ENCODE data around the gene UTF1. TPM values are rescaled to one million over a fixed set of nuclear protein-coding genes. Genes with fewer than 3 reads are reported as not detected.

UTF1 gene
- polyA plus RNA-seq, 1 donor, result not detected

- H3K27ac ChIP-seq (ENCODE audit: low read length), result no peak overlapping the region
- no peak overlapping the region for H3K4me3 ChIP-seq (ENCODE audit: low read length)
- peaks cover 4% of the 10 kb centered on the region for H3K9me3 ChIP-seq (ENCODE audit: control insufficient read depth, low read depth, low read length)
- peaks cover 29% of the 10 kb centered on the region for H3K36me3 ChIP-seq (ENCODE audit: control insufficient read depth, insufficient read depth, low read length)
- peaks cover 8% of the 10 kb centered on the region for H3K4me1 ChIP-seq (ENCODE audit: control insufficient read depth, insufficient read depth, low read length)
- WGBS (ENCODE audit: insufficient coverage, low lambda C conversion rate), result no CpG with 5 or more reads among the region's 38 CpGs
- DNase-seq, result peak; percentile 31 to 56
- H3K27me3 ChIP-seq (ENCODE audit: control insufficient read depth, insufficient read depth, low read length), result no peaks in the 10 kb centered on the region
Measured at GRCh38 chr10:133187091-133187905, 42.7 kb upstream of the UTF1 start.

GRCh38 chr10:133187906-133188681, 41.9 kb upstream of the UTF1 start:
- H3K27ac ChIP-seq (ENCODE audit: low read length), result no peak overlapping the region
- H3K36me3 ChIP-seq (ENCODE audit: control insufficient read depth, insufficient read depth, low read length), result peaks cover 29% of the 10 kb centered on the region
- no peak overlapping the region for H3K4me3 ChIP-seq (ENCODE audit: low read length)
- H3K9me3 ChIP-seq (ENCODE audit: control insufficient read depth, low read depth, low read length), result peaks cover 4% of the 10 kb centered on the region
- WGBS (ENCODE audit: insufficient coverage, low lambda C conversion rate), result no CpG with 5 or more reads among the region's 38 CpGs
- DNase-seq, result no peak
- peaks cover 8% of the 10 kb centered on the region for H3K4me1 ChIP-seq (ENCODE audit: control insufficient read depth, insufficient read depth, low read length)
- no peaks in the 10 kb centered on the region for H3K27me3 ChIP-seq (ENCODE audit: control insufficient read depth, insufficient read depth, low read length)

DNA sequence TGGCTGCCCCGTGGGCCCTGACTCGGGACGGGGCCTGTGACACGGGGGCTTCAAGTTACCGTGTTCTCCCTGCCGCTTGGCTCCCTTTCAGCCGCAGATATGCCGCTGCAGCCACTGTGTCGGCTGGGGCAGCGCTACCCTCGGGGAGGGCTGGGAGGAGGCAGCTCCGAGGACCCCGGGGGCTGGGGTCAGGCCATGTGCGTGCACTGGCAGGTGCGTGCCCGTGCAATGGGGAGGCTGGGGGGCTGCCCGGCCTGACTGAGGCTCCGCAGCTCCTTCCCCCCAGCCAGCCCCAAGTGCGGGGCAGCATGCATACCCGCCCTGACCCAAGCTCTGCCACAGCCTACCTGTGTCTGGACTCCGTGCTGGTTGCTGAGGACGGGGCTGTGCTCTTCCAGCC, 40.8 kb upstream of the UTF1 start:
- H3K27ac ChIP-seq (ENCODE audit: low read length), result no peak overlapping the region
- peaks cover 25% of the 10 kb centered on the region for H3K36me3 ChIP-seq (ENCODE audit: control insufficient read depth, insufficient read depth, low read length)
- no CpG with 5 or more reads among the region's 22 CpGs for WGBS (ENCODE audit: insufficient coverage, low lambda C conversion rate)
- no peaks in the 10 kb centered on the region for H3K27me3 ChIP-seq (ENCODE audit: control insufficient read depth, insufficient read depth, low read length)
- no peak overlapping the region for H3K4me3 ChIP-seq (ENCODE audit: low read length)
- DNase-seq, result no peak
- peaks cover 8% of the 10 kb centered on the region for H3K4me1 ChIP-seq (ENCODE audit: control insufficient read depth, insufficient read depth, low read length)
- peaks cover 4% of the 10 kb centered on the region for H3K9me3 ChIP-seq (ENCODE audit: control insufficient read depth, low read depth, low read length)

DNA sequence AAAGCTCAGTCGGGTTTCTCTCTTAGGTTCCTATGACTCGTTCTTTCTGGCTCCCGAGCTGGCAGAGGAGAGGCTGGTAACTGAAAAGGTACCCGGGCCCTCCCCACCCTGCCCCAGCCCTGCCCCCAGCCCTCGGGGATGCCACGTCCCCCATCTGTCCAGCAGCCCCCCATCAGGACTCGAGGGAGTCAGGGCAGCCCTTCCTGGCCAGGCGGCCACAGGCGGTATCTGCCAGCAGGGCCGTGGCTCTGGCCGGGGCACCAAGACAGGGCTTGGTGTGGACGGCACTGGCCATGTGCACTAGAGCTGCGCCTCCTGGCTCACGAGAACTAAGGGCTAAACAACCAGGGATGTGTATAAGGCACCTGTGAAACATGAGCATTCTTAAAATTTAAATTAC, 40.3 kb upstream of the UTF1 start:
- Histone ChIP-seq H3K27me3 (ENCODE audit: control insufficient read depth, insufficient read depth, low read length) (no peaks in the 10 kb centered on the region), H3K4me3 (ENCODE audit: low read length) (no peak overlapping the region), H3K27ac (ENCODE audit: low read length) (no peak overlapping the region), H3K4me1 (ENCODE audit: control insufficient read depth, insufficient read depth, low read length) (peaks cover 8% of the 10 kb centered on the region), H3K36me3 (ENCODE audit: control insufficient read depth, insufficient read depth, low read length) (peaks cover 21% of the 10 kb centered on the region), H3K9me3 (ENCODE audit: control insufficient read depth, low read depth, low read length) (peaks cover 4% of the 10 kb centered on the region)
- no CpG with 5 or more reads among the region's 14 CpGs for WGBS (ENCODE audit: insufficient coverage, low lambda C conversion rate)
- DNase-seq, result no peak

DNA sequence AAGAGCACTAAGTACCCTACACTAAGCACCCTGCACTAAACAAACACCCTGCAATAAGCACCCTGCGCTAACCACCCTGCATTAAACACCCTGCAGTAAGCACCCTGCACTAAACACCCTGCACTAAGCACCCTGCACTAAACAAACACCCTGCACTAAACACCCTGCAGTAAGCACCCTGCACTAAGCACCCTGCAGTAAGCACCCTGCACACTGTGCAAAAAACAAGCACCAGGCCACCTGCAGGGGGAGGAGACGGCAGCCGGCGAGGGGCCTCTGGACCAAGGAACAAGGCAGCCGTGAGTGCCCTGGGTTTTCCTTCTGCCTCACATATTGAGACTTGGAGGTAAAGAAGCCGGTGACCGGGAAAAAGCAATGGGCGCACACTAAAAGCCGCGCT, 39.8 kb upstream of the UTF1 start:
- H3K4me3 ChIP-seq (ENCODE audit: low read length), result no peak overlapping the region

GRCh38 chr10:133191651-133192050, 38.4 kb upstream of the UTF1 start:
- Histone ChIP-seq H3K27me3 (ENCODE audit: control insufficient read depth, insufficient read depth, low read length) (no peaks in the 10 kb centered on the region), H3K4me3 (ENCODE audit: low read length) (no peak overlapping the region), H3K9me3 (ENCODE audit: control insufficient read depth, low read depth, low read length) (peaks cover 4% of the 10 kb centered on the region), H3K4me1 (ENCODE audit: control insufficient read depth, insufficient read depth, low read length) (peaks cover 8% of the 10 kb centered on the region), H3K27ac (ENCODE audit: low read length) (no peak overlapping the region), H3K36me3 (ENCODE audit: control insufficient read depth, insufficient read depth, low read length) (peaks cover 12% of the 10 kb centered on the region)
- DNase-seq, result no peak
- WGBS (ENCODE audit: insufficient coverage, low lambda C conversion rate), result no CpG with 5 or more reads among the region's 4 CpGs

More for the DNA sequence above, 39.8 kb upstream of the UTF1 start:
- H3K36me3 ChIP-seq (ENCODE audit: control insufficient read depth, insufficient read depth, low read length), result peaks cover 18% of the 10 kb centered on the region
- H3K27ac ChIP-seq (ENCODE audit: low read length), result no peak overlapping the region
- peaks cover 8% of the 10 kb centered on the region for H3K4me1 ChIP-seq (ENCODE audit: control insufficient read depth, insufficient read depth, low read length)
- no peak for DNase-seq
- H3K27me3 ChIP-seq (ENCODE audit: control insufficient read depth, insufficient read depth, low read length), result no peaks in the 10 kb centered on the region
- WGBS (ENCODE audit: insufficient coverage, low lambda C conversion rate), result no CpG with 5 or more reads among the region's 10 CpGs
- H3K9me3 ChIP-seq (ENCODE audit: control insufficient read depth, low read depth, low read length), result peaks cover 4% of the 10 kb centered on the region

DNA sequence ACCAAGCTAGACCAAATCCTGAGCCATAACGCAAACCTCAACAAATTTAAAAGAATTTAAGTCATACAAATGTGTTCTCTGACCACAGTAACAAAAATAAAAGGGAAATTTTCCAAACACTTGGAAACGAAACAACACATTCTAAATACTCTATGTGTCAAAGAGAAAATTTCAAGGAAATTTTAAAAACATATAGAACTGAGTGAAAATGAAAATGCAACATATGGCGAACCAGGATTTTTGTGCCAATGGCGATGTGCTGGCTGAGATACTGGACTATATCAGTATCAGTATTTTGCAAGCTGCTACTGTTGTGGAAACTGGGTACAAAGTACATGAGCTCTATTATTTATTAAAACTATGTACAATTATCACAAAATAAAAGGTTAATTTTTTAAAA, 35.9 kb upstream of the UTF1 start:
- Histone ChIP-seq H3K4me1 (ENCODE audit: control insufficient read depth, insufficient read depth, low read length) (no peaks in the 10 kb centered on the region), H3K27me3 (ENCODE audit: control insufficient read depth, insufficient read depth, low read length) (no peaks in the 10 kb centered on the region), H3K27ac (ENCODE audit: low read length) (no peak overlapping the region), H3K9me3 (ENCODE audit: control insufficient read depth, low read depth, low read length) (no peaks in the 10 kb centered on the region), H3K36me3 (ENCODE audit: control insufficient read depth, insufficient read depth, low read length) (peaks cover 6% of the 10 kb centered on the region), H3K4me3 (ENCODE audit: low read length) (no peak overlapping the region)
- 71% methylated on average over 1 of the region's 4 CpGs for WGBS (ENCODE audit: insufficient coverage, low lambda C conversion rate)
- DNase-seq, result no peak

- H3K4me3 ChIP-seq (ENCODE audit: low read length), result no peak overlapping the region
- no peaks in the 10 kb centered on the region for H3K9me3 ChIP-seq (ENCODE audit: control insufficient read depth, low read depth, low read length)
- WGBS (ENCODE audit: insufficient coverage, low lambda C conversion rate), result 80% methylated on average over 2 of the region's 19 CpGs
- no peaks in the 10 kb centered on the region for H3K27me3 ChIP-seq (ENCODE audit: control insufficient read depth, insufficient read depth, low read length)
- no peak for DNase-seq
- H3K27ac ChIP-seq (ENCODE audit: low read length), result no peak overlapping the region
- no peaks in the 10 kb centered on the region for H3K4me1 ChIP-seq (ENCODE audit: control insufficient read depth, insufficient read depth, low read length)
- peaks cover 8% of the 10 kb centered on the region for H3K36me3 ChIP-seq (ENCODE audit: control insufficient read depth, insufficient read depth, low read length)
Measured at GRCh38 chr10:133195096-133195495, 34.9 kb upstream of the UTF1 start.

DNA sequence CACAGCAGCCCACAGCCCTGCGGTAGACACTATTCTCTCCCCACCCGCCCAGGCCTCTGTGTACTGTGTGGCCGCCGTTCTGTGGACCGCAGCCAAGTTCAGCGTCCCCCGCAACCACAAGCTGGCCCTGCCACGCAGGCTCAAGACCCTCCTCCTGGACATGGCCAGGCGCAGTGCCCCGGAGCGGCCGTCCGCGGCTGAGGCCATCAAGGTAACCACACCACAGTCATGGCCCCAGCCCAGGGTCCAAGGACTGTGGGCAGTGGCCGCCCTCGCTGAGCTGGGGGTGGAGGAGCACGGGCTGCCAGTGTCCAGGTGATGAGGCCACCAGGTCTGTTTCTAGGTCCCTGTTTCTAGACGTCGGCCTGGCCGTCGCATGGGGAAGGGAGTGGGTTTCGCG, 34.4 kb upstream of the UTF1 start:
- Histone ChIP-seq H3K27ac (ENCODE audit: low read length) (no peak overlapping the region), H3K4me1 (ENCODE audit: control insufficient read depth, insufficient read depth, low read length) (no peaks in the 10 kb centered on the region), H3K4me3 (ENCODE audit: low read length) (no peak overlapping the region), H3K36me3 (ENCODE audit: control insufficient read depth, insufficient read depth, low read length) (peaks cover 3% of the 10 kb centered on the region), H3K27me3 (ENCODE audit: control insufficient read depth, insufficient read depth, low read length) (no peaks in the 10 kb centered on the region), H3K9me3 (ENCODE audit: control insufficient read depth, low read depth, low read length) (no peaks in the 10 kb centered on the region)
- WGBS (ENCODE audit: insufficient coverage, low lambda C conversion rate), result no CpG with 5 or more reads among the region's 23 CpGs
- no peak for DNase-seq

DNA sequence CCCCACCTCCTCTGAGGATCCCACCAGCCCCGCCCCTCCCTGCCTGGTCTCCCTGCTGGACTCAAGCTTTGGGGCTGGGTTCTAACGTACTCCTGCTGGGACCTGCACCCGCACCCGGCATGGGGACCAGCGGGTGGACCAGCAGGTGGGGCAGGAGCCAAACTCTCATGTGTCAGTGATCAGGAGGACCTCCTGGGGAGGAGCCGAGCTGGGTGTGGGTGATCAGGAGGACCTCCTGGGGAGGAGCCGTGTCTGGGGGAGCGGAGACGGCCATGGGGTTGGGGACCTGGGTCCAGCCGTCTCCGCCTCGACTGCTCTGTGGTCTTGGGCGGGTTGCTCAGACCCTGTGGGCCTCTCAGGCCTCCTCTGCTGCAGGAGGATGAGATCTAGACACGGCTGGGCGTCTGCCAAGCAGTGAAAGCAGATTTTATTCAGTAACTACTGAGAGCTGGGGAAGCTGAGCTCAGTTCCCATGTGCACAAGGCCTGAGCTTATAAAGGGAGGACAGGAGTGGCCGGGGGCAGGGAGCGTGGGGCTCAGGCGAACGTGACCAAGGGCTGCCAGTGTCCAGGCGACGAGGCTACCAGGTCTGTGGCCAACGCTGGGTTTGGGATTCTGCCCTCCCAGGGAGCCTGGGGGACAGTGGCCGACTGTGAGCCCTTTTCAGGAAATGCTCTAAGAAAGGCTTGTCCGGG, 33.6 kb upstream of the UTF1 start:
- no peaks in the 10 kb centered on the region for H3K4me1 ChIP-seq (ENCODE audit: control insufficient read depth, insufficient read depth, low read length)
- no CpG with 5 or more reads among the region's 24 CpGs for WGBS (ENCODE audit: insufficient coverage, low lambda C conversion rate)
- H3K27ac ChIP-seq (ENCODE audit: low read length), result no peak overlapping the region
- peaks cover 2% of the 10 kb centered on the region for H3K36me3 ChIP-seq (ENCODE audit: control insufficient read depth, insufficient read depth, low read length)
- H3K4me3 ChIP-seq (ENCODE audit: low read length), result no peak overlapping the region
- no peaks in the 10 kb centered on the region for H3K27me3 ChIP-seq (ENCODE audit: control insufficient read depth, insufficient read depth, low read length)
- no peak for DNase-seq
- H3K9me3 ChIP-seq (ENCODE audit: control insufficient read depth, low read depth, low read length), result no peaks in the 10 kb centered on the region
